HEK293 (cell line): Measurements from ENCODE around the gene PARD3.

Source experiments
- CTCF ChIP-seq: fragments of 450-650 bp; formaldehyde crosslinking; IDR thresholded peaks from 2 replicates; pipeline ENCODE4 v1.5.1; 2016; ENCODE audit warnings: missing biosample characterization, missing genetic modification characterization
- GFI1B ChIP-seq: fragments of 450-650 bp; formaldehyde crosslinking; IDR thresholded peaks from 2 replicates; pipeline ENCODE4 v1.5.1; 2016; ENCODE audit warnings: missing biosample characterization, missing genetic modification characterization
- REST ChIP-seq: fragments of 450-650 bp; formaldehyde crosslinking; IDR thresholded peaks from 2 replicates; pipeline ENCODE4 v1.5.1; 2016; ENCODE audit warnings: missing biosample characterization, missing genetic modification characterization
- ZBTB20 ChIP-seq: fragments of 450-650 bp; formaldehyde crosslinking; IDR thresholded peaks from 2 replicates; pipeline ENCODE4 v1.5.1; 2016; ENCODE audit warnings: missing biosample characterization, missing genetic modification characterization
- ZNF514 ChIP-seq: fragments of 450-650 bp; formaldehyde crosslinking; IDR thresholded peaks from 2 replicates; pipeline ENCODE4 v1.5.1; 2016; ENCODE audit warnings: missing biosample characterization, missing genetic modification characterization
- ZNF660 ChIP-seq: fragments of 450-650 bp; IDR thresholded peaks from 2 replicates; pipeline ENCODE4 v1.5.1; 2018; ENCODE audit warnings: missing biosample characterization, mild to moderate bottlenecking, missing genetic modification characterization
- ZNF701 ChIP-seq: fragments of 450-650 bp; formaldehyde crosslinking; IDR thresholded peaks from 2 replicates; pipeline ENCODE4 v1.5.1; 2016; ENCODE audit warnings: missing biosample characterization, missing genetic modification characterization
- ZNF785 ChIP-seq: fragments of 450-650 bp; formaldehyde crosslinking; IDR thresholded peaks from 2 replicates; pipeline ENCODE4 v1.5.1; 2016; ENCODE audit warnings: missing biosample characterization, missing genetic modification characterization

- TF ChIP-seq GFI1B = no peak
- no peak for TF ChIP-seq CTCF (tag by site-specific recombination)
- no peak for TF ChIP-seq REST (tag by site-specific recombination)
- no peak for TF ChIP-seq ZNF514 (tag by site-specific recombination)
- TF ChIP-seq ZNF701 (tag by site-specific recombination) = no peak
- no peak for TF ChIP-seq ZNF660 (tag by site-specific recombination)
- no peak for TF ChIP-seq ZNF785 (tag by site-specific recombination)
- TF ChIP-seq ZBTB20 (tag by site-specific recombination) = no peak
These were observed 19.2 kb upstream of the PARD3 start for GRCh38 chr10:34834274-34834673.
